C4-2B (cell line): ENCODE data around the gene RNPEP.

Experiments
- H3K27ac ChIP-seq: fragments of 450-650 bp; 2 replicates; pipeline ENCODE4 v1.5.1; 2017
- ZFX ChIP-seq: fragments of 450-650 bp; IDR thresholded peaks from 2 replicates; pipeline ENCODE4 v1.6.1; 2017
- TF ChIP-seq, protein P1 (sequence below): fragments of 450-650 bp; conservative IDR thresholded peaks from 2 replicates; pipeline ENCODE4 v1.5.1; 2017; ENCODE audit warnings: mild to moderate bottlenecking

Gene RNPEP

DNA sequence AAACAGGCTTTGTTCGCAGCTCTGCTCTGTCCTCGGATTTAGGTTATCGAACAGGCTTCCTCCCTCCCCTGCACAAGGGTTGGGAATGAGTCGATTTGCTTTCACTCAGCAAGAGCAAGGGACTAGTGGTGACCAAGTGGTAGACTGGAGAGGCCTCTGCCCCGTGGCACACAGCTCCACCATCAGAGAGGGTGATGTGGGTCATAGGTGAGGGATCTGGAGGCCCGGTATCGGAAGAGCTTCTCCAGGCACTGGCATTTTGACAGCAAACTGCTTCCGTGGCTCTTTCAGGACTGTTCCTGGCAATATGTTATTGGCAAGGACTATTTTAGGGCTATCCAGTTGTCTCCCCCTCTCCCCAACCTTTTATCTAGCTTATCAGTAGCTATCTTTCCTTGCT, 24.9 kb downstream of the RNPEP start:
- H3K27ac ChIP-seq = peak overlapping the region; percentile 87
- TF ChIP-seq, protein P1, sequence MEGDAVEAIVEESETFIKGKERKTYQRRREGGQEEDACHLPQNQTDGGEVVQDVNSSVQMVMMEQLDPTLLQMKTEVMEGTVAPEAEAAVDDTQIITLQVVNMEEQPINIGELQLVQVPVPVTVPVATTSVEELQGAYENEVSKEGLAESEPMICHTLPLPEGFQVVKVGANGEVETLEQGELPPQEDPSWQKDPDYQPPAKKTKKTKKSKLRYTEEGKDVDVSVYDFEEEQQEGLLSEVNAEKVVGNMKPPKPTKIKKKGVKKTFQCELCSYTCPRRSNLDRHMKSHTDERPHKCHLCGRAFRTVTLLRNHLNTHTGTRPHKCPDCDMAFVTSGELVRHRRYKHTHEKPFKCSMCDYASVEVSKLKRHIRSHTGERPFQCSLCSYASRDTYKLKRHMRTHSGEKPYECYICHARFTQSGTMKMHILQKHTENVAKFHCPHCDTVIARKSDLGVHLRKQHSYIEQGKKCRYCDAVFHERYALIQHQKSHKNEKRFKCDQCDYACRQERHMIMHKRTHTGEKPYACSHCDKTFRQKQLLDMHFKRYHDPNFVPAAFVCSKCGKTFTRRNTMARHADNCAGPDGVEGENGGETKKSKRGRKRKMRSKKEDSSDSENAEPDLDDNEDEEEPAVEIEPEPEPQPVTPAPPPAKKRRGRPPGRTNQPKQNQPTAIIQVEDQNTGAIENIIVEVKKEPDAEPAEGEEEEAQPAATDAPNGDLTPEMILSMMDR = no peak
- no peak for TF ChIP-seq ZFX

DNA sequence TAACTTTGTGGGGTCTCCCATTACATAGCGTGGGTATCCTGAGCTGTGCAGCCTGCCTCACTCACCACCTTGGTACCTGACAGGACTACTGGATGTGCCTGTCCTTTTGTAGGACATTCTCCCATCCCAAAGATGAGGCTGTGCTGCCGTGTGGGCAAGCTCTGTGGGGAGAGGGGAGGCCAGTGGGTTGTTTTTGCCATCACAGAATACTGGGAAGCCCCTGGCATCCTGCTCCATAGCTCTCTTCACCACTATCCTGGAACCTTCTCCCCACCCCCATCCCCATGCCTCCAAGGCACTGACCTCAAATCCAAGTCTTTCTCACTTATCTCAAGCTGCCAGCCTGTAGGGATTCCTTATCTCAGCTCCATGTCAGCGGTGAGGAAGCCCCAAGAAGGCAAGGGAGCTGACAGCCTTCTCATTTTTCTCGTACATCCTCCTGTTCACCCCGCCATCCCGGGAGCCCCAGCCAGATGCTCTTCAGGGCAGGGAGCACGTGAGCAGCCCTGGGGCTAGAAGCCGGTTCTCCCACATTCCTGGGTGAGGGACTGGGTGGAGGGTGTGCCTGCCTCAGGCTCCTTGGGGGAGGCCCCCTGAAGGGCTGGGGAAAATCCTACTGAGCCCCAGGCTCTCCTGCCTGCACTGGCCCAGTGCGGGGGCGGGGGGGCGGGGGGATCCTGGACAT, 25.5 kb downstream of the RNPEP start:
- no peak for TF ChIP-seq ZFX
- TF ChIP-seq, protein P1 = no peak
- H3K27ac ChIP-seq = peak overlapping the region; percentile 87

DNA sequence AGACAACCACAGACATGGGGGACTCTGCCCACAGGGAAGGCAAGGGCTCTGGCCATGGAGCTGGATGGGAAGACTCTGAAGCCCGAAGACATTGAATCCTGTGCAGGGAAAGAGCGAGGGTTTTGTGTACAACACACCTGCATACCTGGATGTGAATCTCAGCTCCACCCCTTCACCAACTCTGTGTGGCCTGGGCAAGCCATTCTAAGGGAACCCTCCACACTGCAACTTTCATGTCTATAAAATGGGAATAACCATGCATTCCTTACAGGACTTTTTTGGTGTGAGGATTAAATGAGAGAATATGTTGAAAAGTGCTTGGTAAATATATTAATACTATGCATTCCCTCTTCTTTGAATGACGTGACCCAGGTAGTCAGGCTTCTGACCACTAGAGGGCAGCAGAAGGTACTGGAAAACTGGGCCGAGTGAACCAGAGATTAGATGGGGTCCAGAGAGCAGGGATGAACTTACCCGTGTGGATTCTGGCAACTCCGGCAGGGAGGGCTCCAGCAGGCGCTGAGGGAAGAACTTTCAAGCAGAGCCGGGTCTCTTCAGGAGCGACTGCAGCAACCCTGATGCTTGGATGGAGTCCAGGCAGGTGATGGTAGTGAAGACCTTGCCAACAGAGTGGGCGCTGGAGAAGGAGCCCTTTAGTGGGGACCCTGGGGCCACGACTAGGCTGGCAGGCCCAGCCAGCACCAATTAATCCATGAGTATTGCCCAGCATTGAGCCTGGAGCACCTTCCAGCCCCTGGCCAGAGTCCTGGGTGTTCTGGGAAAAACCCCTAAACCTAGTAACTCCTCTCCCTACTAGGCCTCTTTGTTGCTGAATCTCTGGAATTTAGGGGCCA, 27.1 kb downstream of the RNPEP start:
- H3K27ac ChIP-seq = peak overlapping the region; percentile 87
- TF ChIP-seq, protein P1 = peak; percentile 93
- no peak; the same call in 1 of the 2 replicates for TF ChIP-seq ZFX

DNA sequence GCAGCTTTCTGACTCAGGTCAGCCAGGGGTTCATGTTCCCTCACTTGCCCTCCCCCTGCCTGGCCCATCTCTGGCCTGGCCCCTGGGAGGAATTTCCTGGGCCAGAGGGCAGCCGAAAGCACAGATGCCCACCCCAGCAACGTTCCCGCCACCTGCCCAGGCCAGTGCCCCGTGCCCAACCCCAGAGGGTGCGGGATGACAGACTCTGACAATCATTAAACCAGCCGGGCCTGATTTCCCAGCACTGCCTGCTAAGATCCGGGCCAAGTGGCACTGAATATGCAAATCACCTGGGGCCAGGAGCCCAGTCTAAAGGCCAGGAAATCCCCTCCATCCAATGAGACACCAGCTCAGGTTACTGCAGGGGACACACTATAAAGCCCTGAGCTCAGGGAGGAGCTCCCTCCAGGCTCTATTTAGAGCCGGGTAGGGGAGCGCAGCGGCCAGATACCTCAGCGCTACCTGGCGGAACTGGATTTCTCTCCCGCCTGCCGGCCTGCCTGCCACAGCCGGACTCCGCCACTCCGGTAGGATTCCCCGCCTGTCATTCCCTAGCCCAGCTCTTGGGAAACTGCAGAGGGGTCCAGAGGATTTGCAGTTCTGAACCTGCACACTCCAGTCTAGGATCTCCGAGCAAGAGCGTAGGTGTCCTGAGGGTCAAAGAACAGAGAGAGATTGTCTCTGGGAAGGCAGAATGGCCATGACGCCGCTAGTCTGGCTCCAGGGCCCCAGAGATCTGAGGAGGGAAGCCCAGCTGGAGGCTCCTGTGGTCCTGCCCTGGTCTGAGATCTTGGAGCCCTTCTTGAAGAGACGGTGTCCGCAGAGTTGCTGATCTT, 27.9 kb downstream of the RNPEP start, which contains the start of gene ELF3:
Gene ELF3, plus strand, starts transcription at position 408 of the 836 bp plus-strand sequence. CDS start 550 bp downstream, outside the sequence.
- H3K27ac ChIP-seq = peak within 1 kb of the TSS; percentile 87
- TF ChIP-seq ZFX = no peak; the same call in 1 of the 2 replicates

DNA sequence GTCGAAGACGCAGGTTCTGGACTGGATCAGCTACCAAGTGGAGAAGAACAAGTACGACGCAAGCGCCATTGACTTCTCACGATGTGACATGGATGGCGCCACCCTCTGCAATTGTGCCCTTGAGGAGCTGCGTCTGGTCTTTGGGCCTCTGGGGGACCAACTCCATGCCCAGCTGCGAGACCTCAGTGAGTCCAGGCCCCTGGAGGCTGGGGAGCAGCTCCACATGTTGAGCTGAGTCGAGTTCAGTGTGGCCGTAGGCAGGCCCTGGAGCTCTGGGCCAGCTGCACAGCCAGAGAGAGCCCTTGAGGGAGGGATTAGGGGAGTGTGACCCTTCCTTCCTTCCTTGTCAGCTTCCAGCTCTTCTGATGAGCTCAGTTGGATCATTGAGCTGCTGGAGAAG, 29.5 kb downstream of the RNPEP start:
- no peak for TF ChIP-seq ZFX
- TF ChIP-seq, protein P1 = no peak
- H3K27ac ChIP-seq = peak overlapping the region; percentile 87; the same call in 1 of the 2 replicates

DNA sequence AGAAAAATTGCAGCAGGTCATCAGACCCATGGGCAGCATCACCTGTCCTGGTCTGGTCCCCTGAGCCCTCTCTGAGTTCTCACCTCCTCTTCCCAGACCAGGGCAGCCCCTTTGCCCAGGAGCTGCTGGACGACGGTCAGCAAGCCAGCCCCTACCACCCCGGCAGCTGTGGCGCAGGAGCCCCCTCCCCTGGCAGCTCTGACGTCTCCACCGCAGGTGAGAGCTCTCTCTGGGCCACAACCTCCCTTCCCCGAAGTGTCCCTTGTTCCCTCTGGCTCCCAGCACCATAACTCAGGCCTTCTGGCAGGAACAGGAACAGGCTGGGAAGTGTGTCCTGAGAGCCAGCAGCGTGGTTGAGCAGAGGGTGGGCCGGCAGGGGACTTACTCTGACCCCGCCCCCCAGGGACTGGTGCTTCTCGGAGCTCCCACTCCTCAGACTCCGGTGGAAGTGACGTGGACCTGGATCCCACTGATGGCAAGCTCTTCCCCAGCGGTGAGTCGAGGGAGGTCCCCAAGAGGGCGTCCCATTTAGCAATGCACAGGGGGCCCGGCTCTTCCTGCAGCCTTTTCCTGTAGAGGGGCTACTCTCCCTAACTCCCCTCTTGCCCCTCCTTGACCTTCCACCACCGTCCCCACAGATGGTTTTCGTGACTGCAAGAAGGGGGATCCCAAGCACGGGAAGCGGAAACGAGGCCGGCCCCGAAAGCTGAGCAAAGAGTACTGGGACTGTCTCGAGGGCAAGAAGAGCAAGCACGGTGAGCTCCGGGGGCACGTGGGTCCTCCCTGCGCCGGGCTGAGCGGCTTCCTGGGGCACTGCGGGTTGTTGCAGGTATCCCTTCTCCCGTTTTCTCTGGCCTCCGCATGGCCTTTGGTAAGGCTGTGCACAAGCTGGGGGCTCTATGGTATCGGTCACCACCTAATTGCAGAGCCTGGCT, 30.4 kb downstream of the RNPEP start:
- H3K27ac ChIP-seq = no peak overlapping the region
- TF ChIP-seq, protein P1 = no peak
- no peak for TF ChIP-seq ZFX
